Duodenal mucosa (tissue), 2 donors: ENCODE data around the gene FBXL4.
"Not testable (repeated sequence)": the region's sequence is repeated elsewhere in the genome, so short reads cannot be mapped to it uniquely, and the experiment has no call there.

ENCODE experiments used
- H3K27ac ChIP-seq: one replicate; pipeline ENCODE4 v1.7.0; 2013; ENCODE audit warnings: low read depth, low read length
- H3K27me3 ChIP-seq, 2 donors: one replicate each; pipeline ENCODE4 v1.7.0; 2013; ENCODE audit warnings: low read length in 2 of 2, control low read depth in 1 of 2; ENCODE audit not compliant: insufficient read depth in 2 of 2, control insufficient read depth in 1 of 2
- H3K36me3 ChIP-seq, 2 donors: one replicate each; pipeline ENCODE4 v1.7.0; 2013; ENCODE audit warnings: low read length in 2 of 2, control low read depth in 1 of 2; ENCODE audit not compliant: insufficient read depth in 2 of 2, control insufficient read depth in 1 of 2
- H3K4me1 ChIP-seq, 2 donors: one replicate each; pipeline ENCODE4 v1.7.0; 2013; ENCODE audit warnings: low read length in 2 of 2, control low read depth in 1 of 2; ENCODE audit not compliant: insufficient read depth in 2 of 2, control insufficient read depth in 1 of 2
- H3K4me3 ChIP-seq, 2 donors: one replicate each; pipeline ENCODE4 v1.7.0; 2013; ENCODE audit warnings: low read length in 2 of 2, low read depth in 1 of 2
- H3K9ac ChIP-seq, 2 donors: one replicate each; pipeline ENCODE4 v1.7.0; 2013; ENCODE audit warnings: low read length in 2 of 2, low read depth in 1 of 2
- H3K9me3 ChIP-seq, 2 donors: one replicate each; pipeline ENCODE4 v1.7.0; 2013; ENCODE audit warnings: low read length in 2 of 2, control low read depth in 1 of 2; ENCODE audit not compliant: control insufficient read depth in 1 of 2

FBXL4 gene

DNA sequence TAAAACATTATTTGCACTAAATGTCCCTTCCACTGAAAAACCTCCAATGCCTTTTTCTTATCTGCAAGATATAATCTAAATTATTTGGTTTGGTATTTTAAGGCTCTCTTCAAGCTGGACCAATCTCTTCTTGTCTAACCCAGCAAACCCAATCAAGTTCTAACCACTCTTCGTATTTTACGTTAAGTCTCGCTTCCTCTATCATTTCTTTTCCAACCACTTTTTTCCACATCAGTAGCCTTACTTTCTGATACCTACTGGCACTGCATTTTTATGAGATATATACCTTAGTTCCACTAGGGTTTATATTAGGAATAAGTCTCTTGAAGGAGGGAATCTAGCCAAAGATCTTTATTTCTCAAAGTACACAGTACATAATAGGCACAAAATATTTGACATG, 19.1 kb downstream of the FBXL4 start:
- Histone ChIP-seq H3K4me1 (peaks cover 0 to 4% of the 10 kb centered on the region in 2 donors), H3K36me3 (peaks cover 6 to 14% of the 10 kb centered on the region in 2 donors), H3K4me3 (no peak overlapping the region), H3K9ac (no peak overlapping the region), H3K9me3 (no peaks in the 10 kb centered on the region), H3K27ac (no peak overlapping the region), H3K27me3 (no peaks in the 10 kb centered on the region)

DNA sequence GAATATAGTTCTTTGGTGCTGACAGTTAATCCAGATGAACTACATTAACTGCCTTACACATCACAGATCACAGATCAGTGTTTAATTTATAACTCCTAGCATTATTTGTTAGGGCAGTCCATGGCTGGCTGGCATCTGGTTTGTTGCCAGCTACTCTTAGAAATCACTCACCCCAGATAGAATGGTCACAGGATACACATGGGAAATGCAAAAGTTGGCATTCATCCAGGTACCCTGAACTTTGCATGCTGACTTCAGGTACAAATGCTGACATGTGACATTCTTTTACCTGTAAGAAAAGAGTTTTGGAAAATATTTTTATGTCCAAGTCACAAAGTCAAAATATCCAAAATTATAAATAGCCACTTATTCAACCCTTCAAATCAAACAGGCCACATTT, 20.2 kb downstream of the FBXL4 start:
- Histone ChIP-seq H3K4me1 (peaks cover 0 to 2% of the 10 kb centered on the region in 2 donors), H3K4me3 (no peak overlapping the region), H3K27ac (no peak overlapping the region), H3K9ac (no peak overlapping the region), H3K27me3 (no peaks in the 10 kb centered on the region), H3K36me3 (peaks cover 6 to 11% of the 10 kb centered on the region in 2 donors), H3K9me3 (no peaks in the 10 kb centered on the region)

DNA sequence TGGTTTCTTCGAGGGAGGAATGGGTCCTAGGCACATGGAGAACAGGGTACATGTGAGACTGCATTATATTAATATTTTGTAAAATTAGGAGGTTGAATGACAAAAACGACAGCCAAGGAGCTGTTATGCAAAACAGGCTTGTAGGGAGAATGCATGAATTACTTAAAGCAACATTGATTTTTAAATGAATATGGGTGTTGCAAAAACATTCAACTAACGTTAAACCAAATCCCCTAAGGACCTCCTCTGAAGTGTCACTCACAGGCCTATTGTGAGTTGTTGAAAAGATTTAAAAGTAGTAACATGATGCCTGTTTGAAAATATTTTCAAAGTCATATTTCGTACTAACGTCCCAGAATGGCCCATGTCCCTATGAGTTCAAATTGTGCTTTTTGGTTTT, 21.9 kb downstream of the FBXL4 start:
- Histone ChIP-seq H3K9ac (no peak overlapping the region), H3K36me3 (peaks cover 6 to 8% of the 10 kb centered on the region in 2 donors), H3K9me3 (no peaks in the 10 kb centered on the region), H3K27me3 (no peaks in the 10 kb centered on the region), H3K4me1 (no peaks in the 10 kb centered on the region), H3K4me3 (no peak overlapping the region), H3K27ac (no peak overlapping the region)

DNA sequence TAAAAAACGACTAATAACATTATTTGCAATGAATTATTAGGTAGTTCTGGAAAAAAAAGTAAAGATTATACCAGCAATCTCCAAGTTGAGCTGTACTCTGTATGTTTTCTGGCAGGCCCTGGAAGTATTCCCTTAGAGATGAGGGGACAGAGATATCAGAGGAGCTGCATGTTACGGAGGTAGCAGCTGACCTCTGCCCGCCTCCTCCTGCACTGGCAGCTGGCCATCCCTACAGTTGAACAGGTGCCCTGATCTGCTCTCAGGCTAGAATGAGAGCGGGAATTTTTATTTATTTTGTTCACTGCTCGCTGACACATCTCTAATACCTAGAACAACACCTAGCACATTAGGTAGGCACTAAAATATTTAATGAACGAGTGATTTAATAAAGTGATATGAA, 23.1 kb downstream of the FBXL4 start:
- Histone ChIP-seq H3K27ac (no peak overlapping the region), H3K36me3 (peaks cover 7 to 8% of the 10 kb centered on the region in 2 donors), H3K9me3 (no peaks in the 10 kb centered on the region), H3K27me3 (no peaks in the 10 kb centered on the region), H3K4me1 (no peaks in the 10 kb centered on the region), H3K9ac (no peak overlapping the region), H3K4me3 (no peak overlapping the region)

DNA sequence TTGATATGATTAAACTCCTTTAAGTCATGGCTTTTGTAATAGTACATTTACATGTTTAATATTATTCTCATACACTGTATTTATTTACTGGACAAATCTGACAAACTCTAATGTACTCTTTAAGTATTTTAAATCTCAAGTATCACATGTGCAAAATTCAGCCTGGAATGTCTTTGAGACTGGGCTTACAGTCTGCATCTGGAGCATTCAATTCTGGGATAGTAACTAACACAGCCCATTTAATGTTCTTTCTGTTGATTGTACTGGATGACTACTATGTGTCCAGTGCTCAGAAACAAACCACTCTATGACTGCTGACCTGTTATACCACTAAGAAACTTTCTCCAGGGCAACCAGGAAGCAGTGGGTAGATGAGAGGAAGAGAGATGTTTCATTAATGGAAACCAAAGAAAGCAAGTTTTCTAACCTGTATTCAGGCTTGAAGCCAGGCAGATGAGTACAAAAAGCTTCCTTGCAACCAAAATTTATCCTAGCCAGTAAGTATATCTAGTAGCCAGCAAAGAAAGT, 26.8 kb downstream of the FBXL4 start:
- no peak overlapping the region for H3K4me3 ChIP-seq
- H3K36me3 ChIP-seq, result peaks cover 0 to 4% of the 10 kb centered on the region in 2 donors
- H3K27me3 ChIP-seq, result no peaks in the 10 kb centered on the region
- H3K27ac ChIP-seq, result no peak overlapping the region
- H3K9me3 ChIP-seq, result no peaks in the 10 kb centered on the region
- H3K4me1 ChIP-seq, result no peaks in the 10 kb centered on the region
- H3K9ac ChIP-seq, result no peak overlapping the region

DNA sequence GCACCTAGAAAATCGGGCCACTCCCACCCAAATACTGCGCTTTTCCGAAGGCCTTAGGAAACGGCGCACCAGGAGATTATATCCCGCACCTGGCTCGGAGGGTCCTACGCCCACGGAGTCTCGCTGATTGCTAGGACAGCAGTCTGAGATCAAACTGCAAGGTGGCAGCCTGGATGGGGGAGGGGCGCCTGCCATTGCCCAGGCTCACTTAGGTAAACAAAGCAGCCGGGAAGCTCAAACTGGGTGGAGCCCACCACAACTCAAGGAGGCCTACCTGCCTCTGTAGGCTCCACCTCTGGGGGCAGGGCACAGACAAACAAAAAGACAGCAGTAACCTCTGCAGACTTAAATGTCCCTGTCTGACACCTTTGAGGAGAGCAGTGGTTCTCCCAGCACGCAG, 36.8 kb downstream of the FBXL4 start:
- not testable (repeated sequence) for H3K36me3 ChIP-seq, H3K27me3 ChIP-seq, H3K4me1 ChIP-seq, H3K9me3 ChIP-seq, H3K4me3 ChIP-seq, H3K9ac ChIP-seq, H3K27ac ChIP-seq

DNA sequence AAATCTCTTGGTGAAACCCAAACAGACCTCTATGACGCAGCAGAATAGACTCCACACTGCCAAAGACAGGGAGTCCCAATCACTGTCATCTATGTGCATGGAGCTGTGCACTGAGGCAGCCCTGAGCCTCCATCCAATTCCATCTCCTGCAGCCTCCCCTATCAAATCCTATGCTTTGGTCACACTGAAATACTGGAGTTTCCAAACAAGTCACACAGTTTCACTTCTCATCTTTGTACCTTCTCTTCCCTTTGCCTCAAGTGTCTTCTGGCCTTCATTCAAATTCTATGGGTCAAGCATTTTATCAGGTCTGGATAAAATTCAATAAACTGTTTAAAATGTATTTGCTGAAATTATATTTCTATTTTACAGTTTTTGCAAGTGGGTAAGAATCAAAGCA, 38.5 kb downstream of the FBXL4 start:
- no peaks in the 10 kb centered on the region for H3K4me1 ChIP-seq
- H3K27me3 ChIP-seq, result no peaks in the 10 kb centered on the region
- H3K36me3 ChIP-seq, result peaks cover 8 to 13% of the 10 kb centered on the region in 2 donors

DNA sequence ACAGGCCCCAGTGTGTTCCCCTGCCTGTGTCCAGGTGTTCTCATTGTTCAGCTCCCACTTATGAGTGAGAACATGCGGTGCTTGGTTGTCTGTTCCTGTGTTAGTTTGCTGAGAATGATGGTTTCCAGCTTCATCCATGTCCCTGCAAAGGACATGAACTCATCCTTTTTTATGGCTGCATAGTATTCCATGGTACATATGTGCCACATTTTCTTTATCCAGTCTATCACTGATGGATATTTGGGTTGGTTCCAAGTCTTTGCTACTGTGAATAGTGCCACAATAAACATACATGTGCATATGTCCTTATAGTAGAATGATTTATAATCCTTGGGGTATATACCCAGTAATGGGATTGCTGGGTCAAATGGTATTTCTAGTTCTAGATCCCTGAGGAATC, 41.4 kb downstream of the FBXL4 start:
- peaks cover 12 to 19% of the 10 kb centered on the region in 2 donors for H3K36me3 ChIP-seq
- H3K27me3 ChIP-seq, H3K4me3 ChIP-seq, H3K9ac ChIP-seq, H3K4me1 ChIP-seq, H3K27ac ChIP-seq, H3K9me3 ChIP-seq: not testable (repeated sequence)

More for the DNA sequence above, 38.5 kb downstream of the FBXL4 start:
- Histone ChIP-seq H3K9me3 (no peaks in the 10 kb centered on the region), H3K4me3 (no peak overlapping the region), H3K9ac (no peak overlapping the region), H3K27ac (no peak overlapping the region)

DNA sequence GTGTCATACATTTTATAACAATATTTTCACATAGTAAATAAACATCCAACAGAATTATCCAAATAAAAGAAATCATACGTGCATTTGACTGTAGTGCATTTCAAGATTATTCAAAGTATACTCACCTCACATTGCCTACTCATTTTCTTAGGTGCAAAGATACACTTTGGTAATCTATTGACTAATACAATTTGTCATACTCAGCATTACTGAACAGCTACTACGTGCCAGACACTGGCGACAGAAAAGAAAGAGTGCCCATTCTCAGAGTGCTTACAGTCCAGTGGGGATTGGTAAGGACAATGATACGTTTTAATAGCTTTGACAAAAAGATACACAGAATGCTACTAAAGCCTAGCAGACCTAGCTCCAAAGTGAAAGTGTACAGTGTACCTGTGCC, 42.0 kb downstream of the FBXL4 start:
- H3K4me3 ChIP-seq, result no peak overlapping the region
- H3K9ac ChIP-seq, result no peak overlapping the region
- H3K27ac ChIP-seq, result no peak overlapping the region
- no peaks in the 10 kb centered on the region for H3K9me3 ChIP-seq
- H3K27me3 ChIP-seq, result no peaks in the 10 kb centered on the region
- peaks cover 18 to 24% of the 10 kb centered on the region in 2 donors for H3K36me3 ChIP-seq
- no peaks in the 10 kb centered on the region for H3K4me1 ChIP-seq

DNA sequence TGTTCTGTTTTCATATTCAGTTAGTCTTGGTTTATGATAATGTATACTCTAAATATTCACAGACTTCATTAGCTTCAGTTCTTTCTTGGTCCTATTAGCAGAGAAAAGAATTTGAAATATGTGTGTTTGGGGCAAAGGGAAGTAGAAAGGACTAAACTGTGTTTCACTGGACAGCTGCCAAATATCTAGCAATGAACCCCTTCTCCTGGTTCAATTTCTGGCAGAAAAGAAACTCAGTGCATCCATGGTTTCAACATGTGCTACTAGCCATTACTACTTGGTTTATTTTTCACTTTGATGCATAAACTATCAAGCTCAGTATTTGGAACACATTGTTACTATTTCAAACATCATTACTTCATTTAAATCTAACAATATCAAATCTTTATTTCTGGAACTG, 43.6 kb downstream of the FBXL4 start:
- Histone ChIP-seq H3K36me3 (peaks cover 22 to 33% of the 10 kb centered on the region in 2 donors), H3K9ac (no peak overlapping the region), H3K27ac (no peak overlapping the region), H3K27me3 (no peaks in the 10 kb centered on the region), H3K4me3 (no peak overlapping the region), H3K9me3 (peaks cover 0 to under 1% of the 10 kb centered on the region in 2 donors), H3K4me1 (no peaks in the 10 kb centered on the region)

DNA sequence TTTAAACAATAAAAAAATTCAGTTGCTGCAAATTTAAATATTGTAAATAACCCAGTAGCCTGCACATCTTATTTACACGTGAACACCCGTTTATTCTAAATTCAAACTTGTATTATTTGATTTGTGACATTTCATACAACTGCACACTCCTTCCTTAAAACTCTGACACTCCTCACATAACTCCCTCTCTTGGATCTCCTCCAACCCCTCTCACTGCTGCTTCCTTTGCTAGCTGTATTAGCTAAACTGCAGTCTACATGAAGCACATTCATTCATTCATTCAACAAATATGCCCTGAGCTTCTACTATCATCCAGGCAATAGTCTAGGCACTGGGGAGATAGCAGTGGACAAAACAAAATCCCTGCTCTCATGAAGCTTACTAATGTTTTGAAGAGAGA, 47.0 kb downstream of the FBXL4 start:
- no peaks in the 10 kb centered on the region for H3K27me3 ChIP-seq
- no peak overlapping the region for H3K27ac ChIP-seq
- peaks cover 34 to 49% of the 10 kb centered on the region in 2 donors for H3K36me3 ChIP-seq

More for the DNA sequence above, 47.0 kb downstream of the FBXL4 start:
- no peak overlapping the region for H3K4me3 ChIP-seq
- peaks cover 0 to 3% of the 10 kb centered on the region in 2 donors for H3K9me3 ChIP-seq
- no peaks in the 10 kb centered on the region for H3K4me1 ChIP-seq
- H3K9ac ChIP-seq, result no peak overlapping the region
